OCI-LY7 (cell line): ENCODE measurements around the gene RAD50. TPM values are rescaled to one million over a fixed set of nuclear protein-coding genes. Genes with fewer than 3 reads are reported as not detected.
"Not testable (repeated sequence)": the region's sequence is repeated elsewhere in the genome, so short reads cannot be mapped to it uniquely, and the experiment has no call there.

Source experiments
- BruUV-seq: library from RNA; stranded (reverse); fragments of 400-500 nt; replicated peaks from 2 replicates; lab custom pipeline; 2021; lab: Mats Ljungman, UMichigan
- CTCF ChIA-PET: fragments of 300-600 bp; sonication (Branson Sonifier 250); formaldehyde crosslinking; loops from one replicate; lab custom pipeline; 2022; ENCODE audit warnings: antibody characterized with exemption; ENCODE audit not compliant: unreplicated experiment; lab: Charles Lee
- POLR2A ChIA-PET: fragments of 300-600 bp; sonication (Branson Sonifier 250); formaldehyde crosslinking; loops from one replicate; lab custom pipeline; 2022; ENCODE audit warnings: antibody characterized with exemption; lab: Charles Lee
- DNase-seq: peaks from one replicate; pipeline ENCODE4 v3.0.0-alpha.2; 2015; ENCODE audit warnings: low spot score
- H2AFZ ChIP-seq: fragments of 200-600 bp; sonication (generic), shearing (Covaris generic); 2 replicates; pipeline ENCODE4 v1.6.1; 2014; ENCODE audit warnings: mild to moderate bottlenecking, antibody characterized with exemption, low read length, moderate library complexity
- H3K27ac ChIP-seq: fragments of 200-600 bp; sonication (generic); 2 replicates; pipeline ENCODE4 v1.5.1; 2014; ENCODE audit warnings: mixed run types, low read depth, mild to moderate bottlenecking, moderate library complexity, low read length, inconsistent platforms; ENCODE audit not compliant: poor library complexity, severe bottlenecking
- H3K36me3 ChIP-seq: fragments of 200-600 bp; sonication (generic); 2 replicates; pipeline ENCODE4 v1.6.1; 2014; ENCODE audit warnings: mild to moderate bottlenecking, antibody characterized with exemption, low read length, moderate library complexity, mixed read lengths; ENCODE audit not compliant: insufficient read depth
- H3K4me1 ChIP-seq: fragments of 200-600 bp; sonication (generic); 2 replicates; pipeline ENCODE4 v1.5.1; 2014; ENCODE audit warnings: mild to moderate bottlenecking, low read length; ENCODE audit not compliant: insufficient read depth, poor library complexity, severe bottlenecking
- H3K4me2 ChIP-seq: fragments of 200-600 bp; sonication (generic); 2 replicates; pipeline ENCODE4 v1.6.1; 2014; ENCODE audit warnings: mild to moderate bottlenecking, low read length
- H3K4me3 ChIP-seq: fragments of 200-600 bp; sonication (generic); 2 replicates; pipeline ENCODE4 v1.5.1; 2014; ENCODE audit warnings: mild to moderate bottlenecking, low read depth, low read length; ENCODE audit not compliant: poor library complexity, severe bottlenecking
- H3K79me2 ChIP-seq: fragments of 200-600 bp; sonication (generic); 2 replicates; pipeline ENCODE4 v1.6.1; 2016; ENCODE audit warnings: low read depth, mild to moderate bottlenecking, low read length, moderate library complexity, mixed read lengths; ENCODE audit not compliant: insufficient read depth
- H3K9me2 ChIP-seq: fragments of 200-600 bp; sonication (generic); 2 replicates; pipeline ENCODE4 v1.6.1; 2016; ENCODE audit warnings: mild to moderate bottlenecking, low read length, mixed read lengths; ENCODE audit not compliant: insufficient read depth
- H3K9me3 ChIP-seq: fragments of 200-600 bp; sonication (generic); 2 replicates; pipeline ENCODE4 v1.6.1; 2014; ENCODE audit warnings: mild to moderate bottlenecking, mixed run types, low read length, mixed read lengths
- H4K20me1 ChIP-seq: fragments of 200-600 bp; sonication (generic); 2 replicates; pipeline ENCODE4 v1.6.1; 2014; ENCODE audit warnings: mild to moderate bottlenecking, antibody characterized with exemption, low read length, moderate library complexity, mixed read lengths; ENCODE audit not compliant: insufficient read depth
- CTCF ChIP-seq: fragments of 200-600 bp; sonication (generic); conservative IDR thresholded peaks from 2 replicates; pipeline ENCODE4 v1.5.1; 2014; ENCODE audit warnings: mild to moderate bottlenecking, antibody characterized with exemption, low read length, moderate library complexity, mixed read lengths
- EZH2phosphoT487 ChIP-seq: fragments of 200-600 bp; sonication (generic); IDR thresholded peaks from 2 replicates; pipeline ENCODE4 v1.6.1; 2018; ENCODE audit warnings: low read depth, borderline replicate concordance, mild to moderate bottlenecking, mixed run types, antibody characterized with exemption, low read length, moderate library complexity, mixed read lengths
- intact Hi-C: fragments of 100-400 bp; cut with micrococcal nuclease; formaldehyde crosslinking; loops from one replicate; pipeline ENCODE4 v1.10.0; 2022; ENCODE audit not compliant: unreplicated experiment
- total RNA-seq, 2 experiments: library from RNA; depleted of rRNA in 1 of 2; stranded (reverse); fragments of >200 nt in 1 of 2; shearing (Covaris generic) in 1 of 2; gene quantifications; 2 replicates each; pipeline ENCODE4 v1.2.3, GENCODE V29; 2014 to 2022

Gene RAD50
- total RNA-seq, 2 experiments from 2014 or later: 24.0 to 59.8 TPM

GRCh38 chr5:132546108-132546507, 10.7 kb upstream of the RAD50 start:
- H3K4me3 ChIP-seq: no peak overlapping the region
- no peaks in the 10 kb centered on the region for H3K36me3 ChIP-seq
- H3K9me2 ChIP-seq: no peaks in the 10 kb centered on the region
- no TSS peak for BruUV-seq
- no peaks in the 10 kb centered on the region for H3K9me3 ChIP-seq
- no peak overlapping the region for H3K27ac ChIP-seq
- H3K79me2 ChIP-seq: no peaks in the 10 kb centered on the region
- DNase-seq: no peak
- no peak overlapping the region for H3K4me2 ChIP-seq
- no peaks in the 10 kb centered on the region for H4K20me1 ChIP-seq
- ChIA-PET POLR2A (interaction anchor here (1.0 kb wide), 1 partner anchor 179 kb away, joined by 3 read pairs; no protein-coding TSS in a partner anchor), CTCF (no interaction called here)
- H2AFZ ChIP-seq: no peak overlapping the region
- intact Hi-C loops: no loop called here
- TF ChIP-seq CTCF (no peak), EZH2phosphoT487 (no peak)
- no peaks in the 10 kb centered on the region for H3K4me1 ChIP-seq

- Histone ChIP-seq H3K9me2 (no peaks in the 10 kb centered on the region), H4K20me1 (no peaks in the 10 kb centered on the region), H2AFZ (no peak overlapping the region), H3K4me3 (no peak overlapping the region), H3K9me3 (no peaks in the 10 kb centered on the region), H3K4me2 (no peak overlapping the region), H3K4me1 (no peaks in the 10 kb centered on the region), H3K36me3 (no peaks in the 10 kb centered on the region), H3K27ac (no peak overlapping the region), H3K79me2 (no peaks in the 10 kb centered on the region)
- no peak for DNase-seq
- TF ChIP-seq EZH2phosphoT487 (no peak), CTCF (no peak)
- BruUV-seq: no TSS peak
- intact Hi-C loops: no loop called here
- POLR2A ChIA-PET: interaction anchor here (0.6 to 0.7 kb wide), 2 partner anchors 10 to 123 kb away, joined by 3 to 4 read pairs; partner anchors contain the start of gene RAD50
- CTCF ChIA-PET: no interaction called here
Observed at GRCh38 chr5:132547269-132547668, 9.5 kb upstream of the RAD50 start.

- H3K27ac ChIP-seq, H4K20me1 ChIP-seq, H3K79me2 ChIP-seq, H3K36me3 ChIP-seq, BruUV-seq, H3K9me2 ChIP-seq, H3K9me3 ChIP-seq, H3K4me2 ChIP-seq, H3K4me3 ChIP-seq, H3K4me1 ChIP-seq, CTCF ChIA-PET, DNase-seq, intact Hi-C loops, H2AFZ ChIP-seq: not testable (repeated sequence)
- POLR2A ChIA-PET: interaction anchor here (0.7 to 1.1 kb wide), 3 partner anchors 12 to 263 kb away, joined by 3 read pairs; no protein-coding TSS in a partner anchor
Observed at GRCh38 chr5:132548834-132549233, 7.9 kb upstream of the RAD50 start.
